HepG2 (cell line): ENCODE measurements around the gene DCK.

ENCODE experiments used
- ESRRA ChIP-seq: sonication (generic); formaldehyde crosslinking; IDR thresholded peaks from 2 replicates; pipeline ENCODE4 v1.5.1; 2020; ENCODE audit warnings: mild to moderate bottlenecking, low read depth, missing genetic modification reagents
- EZH2 ChIP-seq: conservative IDR thresholded peaks from 2 replicates; pipeline ENCODE4 v1.6.1; 2012; ENCODE audit warnings: mild to moderate bottlenecking, low read depth, low read length, moderate library complexity
- HNRNPL ChIP-seq: fragments of 200-400 bp; formaldehyde crosslinking; IDR thresholded peaks from 2 replicates; pipeline ENCODE4 v1.6.1; 2017; ENCODE audit warnings: mild to moderate bottlenecking, low read depth, low read length
- NFIC ChIP-seq: IDR thresholded peaks from 2 replicates; pipeline ENCODE4 v1.6.1; 2012; ENCODE audit warnings: mild to moderate bottlenecking, low read length, inconsistent platforms
- NR2F2 ChIP-seq: IDR thresholded peaks from 2 replicates; pipeline ENCODE4 v1.6.1; 2012; ENCODE audit warnings: low read depth, inconsistent platforms, borderline replicate concordance
- POLR2A ChIP-seq, 2 experiments: IDR thresholded peaks; 2 replicates each; pipeline ENCODE4 v1.6.1; 2011; ENCODE audit warnings: low read depth in 2 of 2, low read length in 2 of 2, mild to moderate bottlenecking in 1 of 2, moderate library complexity in 1 of 2; ENCODE audit not compliant: insufficient read depth in 1 of 2
- POLR2AphosphoS5 ChIP-seq: IDR thresholded peaks from 2 replicates; pipeline ENCODE4 v1.6.1; 2012; ENCODE audit warnings: low read depth, low read length
- SIN3A ChIP-seq: IDR thresholded peaks from 2 replicates; pipeline ENCODE4 v1.6.1; 2011; ENCODE audit warnings: low read depth, mild to moderate bottlenecking, control low read depth, low read length, borderline replicate concordance
- SMARCE1 ChIP-seq: fragments of 450-650 bp; IDR thresholded peaks from 2 replicates; pipeline ENCODE4 v1.6.1; 2017; ENCODE audit warnings: borderline replicate concordance
- TAF1 ChIP-seq: sonication (generic); formaldehyde crosslinking; IDR thresholded peaks from 2 replicates; pipeline ENCODE4 v1.4.0; 2020; ENCODE audit warnings: missing genetic modification reagents
- YY1 ChIP-seq: IDR thresholded peaks from 2 replicates; pipeline ENCODE4 v1.6.1; 2011; ENCODE audit warnings: low read length, low read depth, moderate library complexity, mild to moderate bottlenecking; ENCODE audit not compliant: insufficient read depth, insufficient replicate concordance
- ZSCAN29 ChIP-seq: sonication (generic); formaldehyde crosslinking; conservative IDR thresholded peaks from 2 replicates; pipeline ENCODE4 v1.4.0; 2020; ENCODE audit warnings: mild to moderate bottlenecking, missing genetic modification reagents
- TF ChIP-seq, protein P1 (sequence below): sonication (generic); formaldehyde crosslinking; IDR thresholded peaks from 2 replicates; pipeline ENCODE4 v1.4.0; 2020; ENCODE audit warnings: missing genetic modification reagents

DNA sequence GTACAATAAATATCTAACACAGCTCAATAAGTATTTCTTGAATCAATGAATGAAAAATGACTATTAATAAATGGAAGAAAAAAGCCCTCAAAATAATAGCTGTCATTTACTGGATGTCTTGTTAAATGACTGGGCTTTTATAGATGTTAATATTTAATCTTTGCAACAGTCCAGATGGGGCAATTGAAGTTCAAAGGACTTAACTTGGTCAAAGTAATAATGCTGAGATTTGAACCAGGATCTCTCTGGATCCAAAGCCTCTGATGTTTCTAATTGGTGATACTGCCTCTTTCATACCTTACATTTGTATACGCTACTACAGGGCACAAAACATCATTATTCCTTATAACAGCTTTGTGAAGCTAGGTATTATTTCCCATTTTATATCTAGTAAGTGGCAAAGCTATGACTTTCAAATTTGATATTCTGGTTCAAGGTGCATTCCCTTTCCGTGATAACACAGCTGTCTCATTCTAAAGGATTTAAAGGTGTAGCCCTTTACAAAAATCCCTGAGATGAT lies 72.6 kb downstream of the DCK start:
- TF ChIP-seq, protein P1, sequence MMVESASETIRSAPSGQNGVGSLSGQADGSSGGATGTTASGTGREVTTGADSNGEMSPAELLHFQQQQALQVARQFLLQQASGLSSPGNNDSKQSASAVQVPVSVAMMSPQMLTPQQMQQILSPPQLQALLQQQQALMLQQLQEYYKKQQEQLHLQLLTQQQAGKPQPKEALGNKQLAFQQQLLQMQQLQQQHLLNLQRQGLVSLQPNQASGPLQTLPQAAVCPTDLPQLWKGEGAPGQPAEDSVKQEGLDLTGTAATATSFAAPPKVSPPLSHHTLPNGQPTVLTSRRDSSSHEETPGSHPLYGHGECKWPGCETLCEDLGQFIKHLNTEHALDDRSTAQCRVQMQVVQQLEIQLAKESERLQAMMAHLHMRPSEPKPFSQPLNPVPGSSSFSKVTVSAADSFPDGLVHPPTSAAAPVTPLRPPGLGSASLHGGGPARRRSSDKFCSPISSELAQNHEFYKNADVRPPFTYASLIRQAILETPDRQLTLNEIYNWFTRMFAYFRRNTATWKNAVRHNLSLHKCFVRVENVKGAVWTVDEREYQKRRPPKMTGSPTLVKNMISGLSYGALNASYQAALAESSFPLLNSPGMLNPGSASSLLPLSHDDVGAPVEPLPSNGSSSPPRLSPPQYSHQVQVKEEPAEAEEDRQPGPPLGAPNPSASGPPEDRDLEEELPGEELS (CRISPR knock-in tag) = no peak
- TF ChIP-seq POLR2AphosphoS5 (no peak), NFIC (no peak), ESRRA (CRISPR knock-in tag) (no peak), EZH2 (no peak), NR2F2 (no peak), TAF1 (no peak), POLR2A (IDR thresholded peaks at IDR 0.05; ENCODE audit: insufficient read depth in 1 of 2, low read depth in 2 of 2, low read length in 2 of 2) (no peak), SMARCE1 (no peak), ZSCAN29 (no peak), HNRNPL (no peak), SIN3A (no peak), YY1 (no peak)
